Testis (tissue), 2 donors: Measurements from ENCODE around the gene C16orf89.

Experiments used
- POLR2A ChIP-seq: fragments of 450-650 bp; IDR thresholded peaks from one replicate; pipeline ENCODE4 v1.6.1; 2017; ENCODE audit warnings: antibody characterized with exemption, mild to moderate bottlenecking, moderate library complexity
- TF ChIP-seq, protein P1 (sequence below), 3 experiments: fragments of 450-650 bp in 2 of 3; fragments of 200-600 bp in 1 of 3; sonication (generic) in 1 of 3; IDR thresholded peaks; one replicate each; pipeline ENCODE4 v1.5.1; 2016 to 2019; ENCODE audit warnings: antibody characterized with exemption in 3 of 3, mild to moderate bottlenecking in 2 of 3, moderate library complexity in 1 of 3

DNA sequence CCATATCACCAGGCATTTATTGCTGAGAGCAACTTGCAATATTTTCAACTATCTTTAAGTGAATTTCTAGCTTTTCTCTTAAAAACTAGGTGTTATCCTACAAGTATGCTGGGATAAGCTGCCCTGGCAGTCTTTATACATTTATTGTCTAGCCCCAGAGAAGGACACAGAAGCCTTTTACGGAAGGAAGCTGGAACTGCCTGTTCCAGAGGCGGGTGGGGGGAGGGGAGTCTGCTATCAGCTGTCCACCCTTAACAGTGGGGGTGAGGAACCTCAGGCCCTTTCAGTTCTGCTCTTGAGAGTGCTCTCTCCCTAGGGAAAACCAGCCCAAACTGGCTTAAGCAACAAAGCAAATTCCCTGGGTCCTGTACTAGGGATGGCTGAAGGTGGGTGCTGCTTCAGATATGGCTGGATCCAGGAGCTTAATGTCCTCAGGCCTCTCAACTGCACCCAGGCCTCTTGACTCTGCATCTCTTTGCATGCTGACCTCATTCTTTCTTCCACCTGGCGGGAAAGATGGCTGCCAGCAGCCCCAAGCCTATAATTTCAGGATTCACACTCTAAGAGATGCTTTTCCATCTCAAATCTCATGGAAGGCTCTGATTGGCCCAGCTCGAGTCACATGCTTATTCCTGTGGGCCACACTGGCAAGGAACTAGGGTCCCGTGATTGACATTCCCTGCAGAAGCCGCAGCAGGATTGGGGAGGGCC, 48.6 kb downstream of the C16orf89 start:
- TF ChIP-seq, protein P1, sequence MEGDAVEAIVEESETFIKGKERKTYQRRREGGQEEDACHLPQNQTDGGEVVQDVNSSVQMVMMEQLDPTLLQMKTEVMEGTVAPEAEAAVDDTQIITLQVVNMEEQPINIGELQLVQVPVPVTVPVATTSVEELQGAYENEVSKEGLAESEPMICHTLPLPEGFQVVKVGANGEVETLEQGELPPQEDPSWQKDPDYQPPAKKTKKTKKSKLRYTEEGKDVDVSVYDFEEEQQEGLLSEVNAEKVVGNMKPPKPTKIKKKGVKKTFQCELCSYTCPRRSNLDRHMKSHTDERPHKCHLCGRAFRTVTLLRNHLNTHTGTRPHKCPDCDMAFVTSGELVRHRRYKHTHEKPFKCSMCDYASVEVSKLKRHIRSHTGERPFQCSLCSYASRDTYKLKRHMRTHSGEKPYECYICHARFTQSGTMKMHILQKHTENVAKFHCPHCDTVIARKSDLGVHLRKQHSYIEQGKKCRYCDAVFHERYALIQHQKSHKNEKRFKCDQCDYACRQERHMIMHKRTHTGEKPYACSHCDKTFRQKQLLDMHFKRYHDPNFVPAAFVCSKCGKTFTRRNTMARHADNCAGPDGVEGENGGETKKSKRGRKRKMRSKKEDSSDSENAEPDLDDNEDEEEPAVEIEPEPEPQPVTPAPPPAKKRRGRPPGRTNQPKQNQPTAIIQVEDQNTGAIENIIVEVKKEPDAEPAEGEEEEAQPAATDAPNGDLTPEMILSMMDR (IDR thresholded peaks at IDR 0.05): no peak
- no peak for TF ChIP-seq POLR2A
